HG03159 (cell line): Measurements from ENCODE around the gene APAF1.
"Not testable (repeated sequence)": the region's sequence is repeated elsewhere in the genome, so short reads cannot be mapped to it uniquely, and the experiment has no call there.

Source experiments
- ATAC-seq: cut with Tn5 transposase; IDR thresholded peaks from one replicate; pipeline ENCODE4 v1.9.1; 2021; ENCODE audit warnings: mild to moderate bottlenecking, moderate library complexity; ENCODE audit not compliant: unreplicated experiment

Gene APAF1

GRCh38 chr12:98644712-98645571 lies at the start of gene APAF1, which contains the start of gene IKBIP:
Gene APAF1 (plus strand): TSS chr12:98645290. CDS start chr12:98648360, 3,070 bp downstream.
Gene IKBIP (minus strand): TSS chr12:98644788. CDS start chr12:98644701, 87 bp downstream.
- peak; percentile 87 for ATAC-seq

GRCh38 chr12:98597313-98597712 lies 47.8 kb upstream of the APAF1 start:
- not testable (repeated sequence) for ATAC-seq

- no peak for ATAC-seq
Observed at GRCh38 chr12:98601924-98602323, 43.2 kb upstream of the APAF1 start.

GRCh38 chr12:98606359-98606988 lies 38.6 kb upstream of the APAF1 start:
- no peak for ATAC-seq

- ATAC-seq, result no peak
Observed at GRCh38 chr12:98610596-98610995, 34.5 kb upstream of the APAF1 start.

GRCh38 chr12:98612696-98613334 lies 32.3 kb upstream of the APAF1 start:
- peak; percentile 96 for ATAC-seq

- ATAC-seq, result no peak
Observed at GRCh38 chr12:98618952-98619351, 26.1 kb upstream of the APAF1 start.

- peak; percentile 86 for ATAC-seq
Observed at GRCh38 chr12:98635657-98636323, 9.3 kb upstream of the APAF1 start.

GRCh38 chr12:98637068-98637467 lies 8.0 kb upstream of the APAF1 start:
- no peak for ATAC-seq

- ATAC-seq, result no peak
Observed at GRCh38 chr12:98638009-98638408, 7.1 kb upstream of the APAF1 start.

- ATAC-seq, result no peak
Observed at GRCh38 chr12:98639491-98639890, 5.6 kb upstream of the APAF1 start.

GRCh38 chr12:98642801-98643200 lies 2.3 kb upstream of the APAF1 start:
- ATAC-seq, result not testable (repeated sequence)

- ATAC-seq, result peak; percentile 13
Observed at GRCh38 chr12:98644433-98644711, 718 bp upstream of the APAF1 start.

GRCh38 chr12:98645572-98646067 lies 530 bp downstream of the APAF1 start:
- peak; percentile 3 for ATAC-seq

- no peak for ATAC-seq
Observed at GRCh38 chr12:98646294-98647090, 1.4 kb downstream of the APAF1 start.

- no peak for ATAC-seq
Observed at GRCh38 chr12:98651328-98651727, 6.2 kb downstream of the APAF1 start.

GRCh38 chr12:98653866-98654493 lies 8.9 kb downstream of the APAF1 start:
- ATAC-seq, result no peak

GRCh38 chr12:98656289-98657101 lies 11.4 kb downstream of the APAF1 start:
- ATAC-seq, result no peak

GRCh38 chr12:98660521-98660920 lies 15.4 kb downstream of the APAF1 start:
- ATAC-seq, result no peak
